Trophoblast cell (in vitro differentiated cells and primary cell): Measurements from ENCODE around the gene RAB27B.
"Not testable (repeated sequence)": the region's sequence is repeated elsewhere in the genome, so short reads cannot be mapped to it uniquely, and the experiment has no call there.

Experiments
- DNase-seq, 2 donors: peaks; one replicate each; pipeline ENCODE4 v3.0.0-alpha.2; 2016
- H2AFZ ChIP-seq: 2 replicates; pipeline ENCODE4 v1.6.1; 2013; ENCODE audit warnings: low read length, moderate library complexity, mild to moderate bottlenecking; ENCODE audit not compliant: insufficient read depth, poor library complexity
- H2AK5ac ChIP-seq: 2 replicates; pipeline ENCODE4 v1.6.1; 2013; ENCODE audit warnings: mild to moderate bottlenecking, low read length
- H2BK120ac ChIP-seq: 2 replicates; pipeline ENCODE4 v1.6.1; 2013; ENCODE audit warnings: low read length, mild to moderate bottlenecking, moderate library complexity; ENCODE audit not compliant: insufficient read depth, poor library complexity
- H2BK12ac ChIP-seq: 2 replicates; pipeline ENCODE4 v1.6.1; 2013; ENCODE audit warnings: mild to moderate bottlenecking, low read length, moderate library complexity
- H2BK5ac ChIP-seq: 2 replicates; pipeline ENCODE4 v1.6.1; 2013; ENCODE audit warnings: low read length, low read depth, moderate library complexity, mild to moderate bottlenecking; ENCODE audit not compliant: poor library complexity
- H3K14ac ChIP-seq: 2 replicates; pipeline ENCODE4 v1.6.1; 2013; ENCODE audit warnings: mild to moderate bottlenecking, low read length
- H3K18ac ChIP-seq: 2 replicates; pipeline ENCODE4 v1.6.1; 2013; ENCODE audit warnings: mild to moderate bottlenecking, low read length
- H3K23ac ChIP-seq: 2 replicates; pipeline ENCODE4 v1.6.1; 2013; ENCODE audit warnings: low read length
- H3K27ac ChIP-seq: 2 replicates; pipeline ENCODE4 v1.5.1; 2013; ENCODE audit warnings: low read depth, mild to moderate bottlenecking, inconsistent platforms, low read length, moderate library complexity
- H3K27me3 ChIP-seq: 2 replicates; pipeline ENCODE4 v1.6.1; 2013; ENCODE audit warnings: inconsistent platforms, mild to moderate bottlenecking, low read length, moderate library complexity; ENCODE audit not compliant: insufficient read depth
- H3K36me3 ChIP-seq, 2 experiments: 1 replicate in 1 of 2; 2 replicates in 1 of 2; pipeline ENCODE4 v1.6.1; 2013; ENCODE audit warnings: low read length in 2 of 2, mild to moderate bottlenecking in 2 of 2, moderate library complexity in 1 of 2; ENCODE audit not compliant: insufficient read depth in 2 of 2, control insufficient read depth in 1 of 2
- H3K4ac ChIP-seq: 2 replicates; pipeline ENCODE4 v1.6.1; 2013; ENCODE audit warnings: low read depth, mild to moderate bottlenecking, low read length, moderate library complexity
- H3K4me1 ChIP-seq, 2 experiments: 1 replicate in 1 of 2; 2 replicates in 1 of 2; pipeline ENCODE4 v1.6.1; 2013; ENCODE audit warnings: low read length in 2 of 2, mild to moderate bottlenecking in 2 of 2, moderate library complexity in 1 of 2; ENCODE audit not compliant: insufficient read depth in 2 of 2, control insufficient read depth in 1 of 2
- H3K4me2 ChIP-seq: 2 replicates; pipeline ENCODE4 v1.6.1; 2013; ENCODE audit warnings: inconsistent platforms, mild to moderate bottlenecking, low read length, moderate library complexity
- H3K4me3 ChIP-seq: 2 replicates; pipeline ENCODE4 v1.5.1; 2013; ENCODE audit warnings: mild to moderate bottlenecking, low read depth, low read length, inconsistent platforms
- H3K79me1 ChIP-seq: one replicate; pipeline ENCODE4 v1.6.1; 2013; ENCODE audit warnings: low read length
- H3K79me2 ChIP-seq: 2 replicates; pipeline ENCODE4 v1.6.1; 2013; ENCODE audit warnings: low read length, mild to moderate bottlenecking; ENCODE audit not compliant: control insufficient read depth, insufficient read depth, poor library complexity
- H3K9ac ChIP-seq: 2 replicates; pipeline ENCODE4 v1.6.1; 2013; ENCODE audit warnings: mild to moderate bottlenecking, low read length
- H3K9me3 ChIP-seq: 2 replicates; pipeline ENCODE4 v1.6.1; 2013; ENCODE audit warnings: low read depth, mild to moderate bottlenecking, control low read depth, inconsistent platforms, low read length; ENCODE audit not compliant: insufficient read depth
- H4K12ac ChIP-seq: 2 replicates; pipeline ENCODE4 v1.6.1; 2013; ENCODE audit warnings: low read depth, mild to moderate bottlenecking, low read length, moderate library complexity
- H4K8ac ChIP-seq: 2 replicates; pipeline ENCODE4 v1.6.1; 2013; ENCODE audit warnings: low read depth, mild to moderate bottlenecking, low read length, moderate library complexity
- H4K91ac ChIP-seq: one replicate; pipeline ENCODE4 v1.6.1; 2013; ENCODE audit warnings: low read depth, mild to moderate bottlenecking, low read length, moderate library complexity
- WGBS: extraction: QIAGEN DNeasy Blood & Tissue Kit; methylation state at CpG from one replicate; pipeline ENCODE4 v1.1.7; 2013; ENCODE audit warnings: missing lambda C conversion rate; ENCODE audit not compliant: insufficient read length, insufficient coverage; ENCODE audit errors: extremely low coverage; 5-methylcytosine and 5-hydroxymethylcytosine counted together

The RAB27B gene

DNA sequence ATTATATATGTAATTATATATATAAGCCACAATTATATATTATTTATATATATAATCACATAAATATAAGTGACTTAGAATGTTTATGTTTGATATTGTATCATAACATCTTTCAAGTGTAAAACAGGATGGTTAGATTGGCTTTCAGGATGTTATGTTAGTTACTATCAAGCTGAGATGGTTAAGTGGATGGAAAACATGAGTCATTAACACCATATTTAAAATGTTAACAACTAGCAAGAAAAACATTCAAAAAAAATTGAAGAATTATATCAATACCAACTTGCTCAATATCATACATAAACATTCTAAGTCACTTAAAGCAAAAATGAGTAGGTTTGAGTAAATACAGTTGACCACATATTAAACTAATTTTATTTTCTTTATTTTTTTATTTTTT is 21.8 kb upstream of the RAB27B start:
- Histone ChIP-seq H3K4me3 (no peak overlapping the region), H3K79me2 (no peaks in the 10 kb centered on the region), H3K4me1 (peaks cover 0 to 3% of the 10 kb centered on the region in 2 experiments), H4K12ac (no peak overlapping the region), H2BK5ac (no peak overlapping the region), H3K23ac (no peak overlapping the region), H3K4me2 (no peak overlapping the region), H2AFZ (no peak overlapping the region), H3K27ac (no peak overlapping the region), H3K14ac (no peak overlapping the region), H2AK5ac (no peak overlapping the region), H3K18ac (no peak overlapping the region), H2BK120ac (no peak overlapping the region), H3K27me3 (no peaks in the 10 kb centered on the region), H3K4ac (no peak overlapping the region), H2BK12ac (no peak overlapping the region), H4K91ac (peak overlapping the region; percentile 62), H3K9me3 (no peaks in the 10 kb centered on the region), H3K9ac (no peak overlapping the region), H3K79me1 (peaks cover 2% of the 10 kb centered on the region), H3K36me3 (no peaks in the 10 kb centered on the region), H4K8ac (no peak overlapping the region)
- no peak for DNase-seq

DNA sequence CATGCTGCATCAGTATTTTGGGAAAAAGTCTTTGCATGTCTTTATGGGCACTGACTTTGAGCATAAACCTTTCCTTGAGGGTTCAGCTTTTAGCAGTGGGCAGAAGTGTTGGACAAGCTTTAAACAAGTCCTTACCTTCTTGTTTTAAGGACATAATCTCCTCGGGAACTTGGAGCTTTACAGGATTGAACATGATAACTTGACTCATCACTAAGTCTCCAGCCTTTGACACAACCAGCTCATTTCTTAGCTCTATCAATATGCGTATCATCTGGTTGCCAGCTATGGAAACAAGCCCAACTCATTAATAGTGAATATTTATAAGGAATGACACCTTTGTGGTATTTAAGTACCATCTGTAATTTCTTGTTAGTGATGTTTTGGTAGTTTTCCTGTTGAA is 21.0 kb upstream of the RAB27B start:
- Histone ChIP-seq H3K18ac (no peak overlapping the region), H3K9me3 (no peaks in the 10 kb centered on the region), H2AFZ (no peak overlapping the region), H3K4me2 (no peak overlapping the region), H3K79me1 (peaks cover 2% of the 10 kb centered on the region), H4K12ac (no peak overlapping the region), H2BK120ac (no peak overlapping the region), H3K23ac (no peak overlapping the region), H2BK12ac (no peak overlapping the region), H3K36me3 (no peaks in the 10 kb centered on the region), H4K91ac (no peak overlapping the region), H3K4me1 (peaks cover 0 to 3% of the 10 kb centered on the region in 2 experiments), H2AK5ac (no peak overlapping the region), H2BK5ac (no peak overlapping the region), H3K9ac (no peak overlapping the region), H3K4me3 (no peak overlapping the region), H3K14ac (no peak overlapping the region), H3K4ac (no peak overlapping the region), H3K27me3 (no peaks in the 10 kb centered on the region), H3K27ac (no peak overlapping the region), H3K79me2 (no peaks in the 10 kb centered on the region), H4K8ac (no peak overlapping the region)
- DNase-seq = no peak
- no CpG with 5 or more reads among the region's 2 CpGs for WGBS

DNA sequence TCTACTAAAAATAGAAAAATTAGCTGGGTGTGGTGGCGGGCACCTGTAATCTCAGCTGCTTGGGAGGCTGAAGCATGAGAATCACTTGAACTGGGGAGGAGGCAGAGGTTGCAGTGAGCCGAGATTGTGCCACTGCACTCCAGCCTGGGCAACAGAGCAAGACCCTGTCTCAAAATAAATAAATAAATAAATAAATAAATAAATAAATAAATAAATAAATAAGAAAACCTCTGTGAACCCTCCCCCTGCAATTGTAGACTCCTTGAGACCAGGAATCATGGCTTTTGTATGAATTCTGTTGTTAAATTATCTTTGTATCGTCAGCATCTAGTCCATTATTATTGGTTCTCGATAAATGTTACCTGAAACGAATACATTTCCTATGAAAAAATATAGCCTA is 17.6 kb upstream of the RAB27B start:
- H2BK120ac ChIP-seq, H2BK5ac ChIP-seq, H3K27me3 ChIP-seq, H3K36me3 ChIP-seq, H3K4me1 ChIP-seq, H3K27ac ChIP-seq, H4K8ac ChIP-seq, H3K23ac ChIP-seq, H3K4ac ChIP-seq, H4K12ac ChIP-seq, H3K4me2 ChIP-seq, H3K4me3 ChIP-seq, H3K79me2 ChIP-seq, H2BK12ac ChIP-seq, H3K9me3 ChIP-seq, H3K9ac ChIP-seq, H3K14ac ChIP-seq, H4K91ac ChIP-seq, H2AK5ac ChIP-seq, H3K79me1 ChIP-seq, DNase-seq, H2AFZ ChIP-seq, H3K18ac ChIP-seq: not testable (repeated sequence)
- WGBS = no CpG with 5 or more reads among the region's 5 CpGs

DNA sequence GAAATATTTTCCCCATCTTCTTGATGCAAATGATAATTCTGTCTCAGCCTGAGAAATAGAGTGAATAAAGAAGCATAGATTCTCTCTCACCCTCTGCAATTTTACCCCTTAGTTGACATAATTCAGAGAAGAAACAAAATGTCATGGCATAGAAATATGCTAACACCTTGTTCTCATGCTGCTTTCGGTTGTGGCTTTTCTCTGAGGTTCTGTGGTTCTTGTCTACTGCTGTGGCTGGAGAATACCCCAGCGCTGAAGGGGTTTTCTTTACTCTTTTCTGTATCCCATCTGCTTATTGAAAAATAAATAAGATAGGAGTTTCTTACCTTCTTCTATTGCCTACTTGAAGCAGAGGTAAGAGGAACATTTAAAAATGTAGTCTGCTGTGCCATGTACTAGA is 15.4 kb upstream of the RAB27B start:
- Histone ChIP-seq H2AK5ac (no peak overlapping the region), H2BK120ac (no peak overlapping the region), H3K36me3 (no peaks in the 10 kb centered on the region), H3K9me3 (no peaks in the 10 kb centered on the region), H3K27me3 (no peaks in the 10 kb centered on the region), H2BK12ac (no peak overlapping the region), H2BK5ac (no peak overlapping the region), H3K4ac (no peak overlapping the region), H3K27ac (no peak overlapping the region), H3K14ac (no peak overlapping the region), H4K8ac (no peak overlapping the region), H3K9ac (no peak overlapping the region), H3K4me2 (no peak overlapping the region), H3K4me3 (no peak overlapping the region), H2AFZ (no peak overlapping the region), H3K23ac (no peak overlapping the region), H3K18ac (no peak overlapping the region), H4K91ac (no peak overlapping the region), H3K4me1 (no peaks in the 10 kb centered on the region), H3K79me2 (no peaks in the 10 kb centered on the region), H3K79me1 (no peaks in the 10 kb centered on the region), H4K12ac (no peak overlapping the region)
- DNase-seq = no peak
- no CpG with 5 or more reads among the region's 2 CpGs for WGBS

DNA sequence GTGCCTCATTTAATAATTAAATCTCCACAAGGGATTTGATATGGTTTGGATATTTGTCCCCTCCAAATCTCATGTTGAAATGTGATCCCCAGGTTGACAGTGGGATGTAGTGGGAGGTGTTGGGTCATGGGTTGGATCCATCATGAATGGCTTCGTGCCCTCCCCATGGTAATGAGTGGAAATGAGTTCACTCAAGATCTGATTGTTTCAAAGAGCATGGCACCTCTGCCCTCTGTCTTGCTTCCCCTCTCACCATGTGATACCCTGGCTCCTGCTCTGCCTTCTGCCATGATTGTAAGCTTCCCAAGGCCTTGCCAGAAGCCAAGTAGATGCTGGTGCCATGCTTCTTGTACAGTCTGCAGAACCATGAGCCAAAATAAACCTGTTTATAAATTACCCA is 15.0 kb upstream of the RAB27B start:
- Histone ChIP-seq H3K4me2 (no peak overlapping the region), H2BK12ac (no peak overlapping the region), H3K23ac (no peak overlapping the region), H4K12ac (no peak overlapping the region), H4K8ac (no peak overlapping the region), H3K4me3 (no peak overlapping the region), H2BK5ac (no peak overlapping the region), H2AK5ac (no peak overlapping the region), H3K36me3 (no peaks in the 10 kb centered on the region), H2BK120ac (no peak overlapping the region), H3K27me3 (no peaks in the 10 kb centered on the region), H3K4ac (no peak overlapping the region), H3K14ac (no peak overlapping the region), H3K18ac (no peak overlapping the region), H4K91ac (no peak overlapping the region), H3K9me3 (no peaks in the 10 kb centered on the region), H2AFZ (no peak overlapping the region), H3K79me1 (no peaks in the 10 kb centered on the region), H3K27ac (no peak overlapping the region), H3K79me2 (no peaks in the 10 kb centered on the region), H3K4me1 (no peaks in the 10 kb centered on the region), H3K9ac (no peak overlapping the region)
- no peak for DNase-seq
- WGBS = no CpG with 5 or more reads among the region's 1 CpG
